Calu3 (cell line): ENCODE results near the gene VOPP1. TPM values are rescaled to one million over a fixed set of nuclear protein-coding genes. Genes with fewer than 3 reads are reported as not detected.

ENCODE experiments used
- BruUV-seq: library from RNA; stranded (reverse); fragments of 400-500 nt; replicated peaks from 2 replicates; lab custom pipeline; 2021; lab: Mats Ljungman, UMichigan
- CTCF ChIA-PET: fragments of 300-600 bp; sonication (Branson Sonifier 250); formaldehyde crosslinking; loops from one replicate; lab custom pipeline; 2022; ENCODE audit warnings: antibody characterized with exemption; lab: Charles Lee
- DNase-seq: peaks from one replicate; pipeline ENCODE4 v3.0.0; 2022
- H3K27ac Mint-ChIP-seq: one replicate; pipeline ENCODE4 v1.8.0; 2022; ENCODE audit warnings: mixed read lengths; ENCODE audit not compliant: unreplicated experiment
- H3K27me3 Mint-ChIP-seq: one replicate; pipeline ENCODE4 v1.8.0; 2022; ENCODE audit warnings: mixed read lengths; ENCODE audit not compliant: unreplicated experiment
- H3K36me3 Mint-ChIP-seq: one replicate; pipeline ENCODE4 v1.8.0; 2022; ENCODE audit warnings: mild to moderate bottlenecking, moderate library complexity, mixed read lengths; ENCODE audit not compliant: insufficient read depth, unreplicated experiment
- H3K4me1 Mint-ChIP-seq: one replicate; pipeline ENCODE4 v1.8.0; 2022; ENCODE audit warnings: mild to moderate bottlenecking, low read depth, mixed read lengths; ENCODE audit not compliant: unreplicated experiment
- H3K4me3 Mint-ChIP-seq: one replicate; pipeline ENCODE4 v1.8.0; 2022; ENCODE audit warnings: mild to moderate bottlenecking, low read depth, moderate library complexity, mixed read lengths; ENCODE audit not compliant: unreplicated experiment
- H3K9me3 Mint-ChIP-seq: one replicate; pipeline ENCODE4 v1.8.0; 2022; ENCODE audit warnings: low read depth, mixed read lengths; ENCODE audit not compliant: unreplicated experiment
- CTCF ChIP-seq: fragments of 200-600 bp; IDR thresholded peaks from one replicate; pipeline ENCODE4 v1.8.0; 2022; ENCODE audit warnings: antibody characterized with exemption; ENCODE audit not compliant: unreplicated experiment
- intact Hi-C: fragments of 100-400 bp; cut with micrococcal nuclease; formaldehyde crosslinking; loops from one replicate; pipeline ENCODE4 v1.10.0; 2022; ENCODE audit not compliant: unreplicated experiment
- total RNA-seq: library from RNA; stranded (reverse); gene quantifications from 2 replicates; pipeline ENCODE4 v1.2.3, GENCODE V29; 2022

The VOPP1 gene
- total RNA-seq, 1 experiment from 2014 or later = 128 TPM

DNA sequence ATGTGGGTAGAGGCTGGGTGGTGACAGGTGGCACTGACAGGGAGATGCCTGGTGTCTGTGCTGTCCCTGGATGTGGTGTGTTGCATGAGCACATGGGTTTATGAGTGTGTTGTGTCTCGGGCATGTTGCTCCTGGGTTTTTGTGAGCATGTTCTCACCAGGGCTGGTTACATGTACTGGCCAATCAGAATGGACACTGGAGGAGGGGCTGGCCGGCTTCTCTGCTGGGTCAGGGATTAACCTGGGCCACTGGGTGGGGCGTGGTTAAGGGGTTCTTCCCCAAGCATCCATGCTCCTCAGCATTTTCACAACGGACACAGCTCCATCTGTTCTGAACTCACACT, 20.8 kb upstream of the VOPP1 start:
- no peaks in the 10 kb centered on the region for H3K4me1 Mint-ChIP-seq
- intact Hi-C loops = loop anchor here (1.0 kb wide), 1 partner anchor 160 kb away; no protein-coding TSS in a partner anchor
- CTCF ChIA-PET = interaction anchor here (0.7 to 1.9 kb wide), 8 partner anchors 10 to 500 kb away, joined by 3 to 8 read pairs (median 3); partner anchors contain the start of genes PHKG1 and VOPP1
- H3K27me3 Mint-ChIP-seq = peaks cover 68% of the 10 kb centered on the region
- H3K4me3 Mint-ChIP-seq = no peak overlapping the region
- BruUV-seq = no TSS peak
- no peaks in the 10 kb centered on the region for H3K36me3 Mint-ChIP-seq
- no peaks in the 10 kb centered on the region for H3K9me3 Mint-ChIP-seq
- no peak for DNase-seq
- TF ChIP-seq CTCF = no peak
- no peak overlapping the region for H3K27ac Mint-ChIP-seq

DNA sequence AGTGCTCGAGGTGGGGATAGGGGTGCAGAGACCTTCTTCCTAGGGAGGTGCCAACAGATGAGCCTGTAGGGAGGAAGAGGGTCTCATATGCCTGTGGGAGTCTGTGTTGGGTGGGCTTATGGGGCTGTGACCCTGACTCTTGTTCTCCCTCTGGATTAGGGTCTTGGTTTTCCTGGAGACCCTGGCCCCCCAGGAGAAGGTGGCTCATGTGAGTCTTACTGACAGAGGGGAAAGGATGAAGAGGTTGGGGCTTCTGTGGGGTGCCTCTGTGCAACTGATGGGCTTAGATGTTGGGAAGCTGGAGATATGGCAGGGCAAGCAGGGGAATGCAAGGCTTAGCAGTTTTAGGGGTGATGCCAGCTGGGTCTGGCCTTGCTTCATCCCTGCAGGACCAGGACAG, 20.2 kb upstream of the VOPP1 start:
- intact Hi-C loops = no loop called here
- Mint-ChIP-seq H3K4me1 (no peaks in the 10 kb centered on the region), H3K36me3 (no peaks in the 10 kb centered on the region), H3K4me3 (no peak overlapping the region), H3K9me3 (no peaks in the 10 kb centered on the region), H3K27me3 (peaks cover 74% of the 10 kb centered on the region), H3K27ac (no peak overlapping the region)
- CTCF ChIA-PET = interaction anchor here (1.1 kb wide), 1 partner anchor 9 kb away, joined by 3 read pairs; no protein-coding TSS in a partner anchor
- no TSS peak for BruUV-seq
- DNase-seq = no peak
- TF ChIP-seq CTCF = no peak

- intact Hi-C loops = no loop called here
- Mint-ChIP-seq H3K4me3 (no peak overlapping the region), H3K4me1 (no peaks in the 10 kb centered on the region), H3K27me3 (peaks cover 85% of the 10 kb centered on the region), H3K9me3 (no peaks in the 10 kb centered on the region), H3K27ac (no peak overlapping the region), H3K36me3 (no peaks in the 10 kb centered on the region)
- no peak for TF ChIP-seq CTCF
- no TSS peak for BruUV-seq
- DNase-seq = no peak
- CTCF ChIA-PET = no interaction called here
These were observed 19.1 kb upstream of the VOPP1 start for GRCh38 chr7:55591282-55591931.

- no peaks in the 10 kb centered on the region for H3K4me1 Mint-ChIP-seq
- intact Hi-C loops = no loop called here
These were observed 18.4 kb upstream of the VOPP1 start for GRCh38 chr7:55590517-55591281.

More at GRCh38 chr7:55590517-55591281, 18.4 kb upstream of the VOPP1 start:
- Mint-ChIP-seq H3K9me3 (no peaks in the 10 kb centered on the region), H3K4me3 (no peak overlapping the region), H3K27me3 (peaks cover 87% of the 10 kb centered on the region), H3K36me3 (no peaks in the 10 kb centered on the region), H3K27ac (no peak overlapping the region)
- CTCF ChIA-PET = no interaction called here
- no peak for TF ChIP-seq CTCF
- BruUV-seq = no TSS peak
- no peak for DNase-seq
